HG03342 (cell line): ENCODE data around the gene PCMTD2.
A peak's percentile ranks its signal among the peaks of the same experiment; 100 is the strongest.
"Not testable (repeated sequence)": the region's sequence is repeated elsewhere in the genome, so short reads cannot be mapped to it uniquely, and the experiment has no call there.

Experiments
- ATAC-seq: cut with Tn5 transposase; IDR thresholded peaks from one replicate; pipeline ENCODE4 v1.9.1; 2021; ENCODE audit warnings: mild to moderate bottlenecking, moderate library complexity; ENCODE audit not compliant: unreplicated experiment

Gene PCMTD2

GRCh38 chr20:64285579-64286446 is 30.3 kb downstream of the PCMTD2 start:
- peak; percentile 89 for ATAC-seq

- not testable (repeated sequence) for ATAC-seq
These were observed 31.1 kb downstream of the PCMTD2 start for GRCh38 chr20:64286447-64287263.

GRCh38 chr20:64287264-64287590 is 31.7 kb downstream of the PCMTD2 start:
- ATAC-seq = not testable (repeated sequence)

- ATAC-seq = not testable (repeated sequence)
These were observed 36.6 kb downstream of the PCMTD2 start for GRCh38 chr20:64292167-64292566.

GRCh38 chr20:64303086-64303485 is 47.5 kb downstream of the PCMTD2 start:
- not testable (repeated sequence) for ATAC-seq

GRCh38 chr20:64313761-64314160 is 58.2 kb downstream of the PCMTD2 start:
- not testable (repeated sequence) for ATAC-seq

- ATAC-seq = not testable (repeated sequence)
These were observed 59.8 kb downstream of the PCMTD2 start for GRCh38 chr20:64315381-64315780.

- not testable (repeated sequence) for ATAC-seq
These were observed 60.3 kb downstream of the PCMTD2 start for GRCh38 chr20:64315884-64316283.

- ATAC-seq = not testable (repeated sequence)
These were observed 61.0 kb downstream of the PCMTD2 start for GRCh38 chr20:64316415-64317083.

GRCh38 chr20:64317331-64317730 is 61.8 kb downstream of the PCMTD2 start:
- ATAC-seq = not testable (repeated sequence)

GRCh38 chr20:64318056-64318455 is 62.5 kb downstream of the PCMTD2 start:
- ATAC-seq = not testable (repeated sequence)

- ATAC-seq = not testable (repeated sequence)
These were observed 66.7 kb downstream of the PCMTD2 start for GRCh38 chr20:64322031-64322789.
